ENCODE data around the gene AADAC.
"Not testable (repeated sequence)": the region's sequence is repeated elsewhere in the genome, so short reads cannot be mapped to it uniquely, and the experiment has no call there.

The AADAC gene

GRCh38 chr3:151866711-151867410, 52.9 kb downstream of the AADAC start:
- H3K27ac ChIP-seq (ENCODE audit: insufficient read depth, low read length, poor library complexity, severe bottlenecking), result no peak overlapping the region
- H3K4me3 ChIP-seq (ENCODE audit: insufficient read depth, low read depth, low read length, poor library complexity, severe bottlenecking), result no peak overlapping the region
- no peaks in the 10 kb centered on the region for H3K4me1 ChIP-seq (ENCODE audit: control insufficient read depth, insufficient read depth, low read length, poor library complexity, severe bottlenecking)
- DNase-seq, result no peak
- H3K36me3 ChIP-seq (ENCODE audit: control insufficient read depth, insufficient read depth, low read length), result no peaks in the 10 kb centered on the region
- no peaks in the 10 kb centered on the region for H3K27me3 ChIP-seq (replicated peaks; ENCODE audit: control insufficient read depth, insufficient read depth, low read length, poor library complexity, severe bottlenecking)
- H3K9me3 ChIP-seq (ENCODE audit: control insufficient read depth, low read length), result no peaks in the 10 kb centered on the region

GRCh38 chr3:151867666-151868065, 53.8 kb downstream of the AADAC start:
- no peaks in the 10 kb centered on the region for H3K36me3 ChIP-seq (ENCODE audit: control insufficient read depth, insufficient read depth, low read length)

DNA sequence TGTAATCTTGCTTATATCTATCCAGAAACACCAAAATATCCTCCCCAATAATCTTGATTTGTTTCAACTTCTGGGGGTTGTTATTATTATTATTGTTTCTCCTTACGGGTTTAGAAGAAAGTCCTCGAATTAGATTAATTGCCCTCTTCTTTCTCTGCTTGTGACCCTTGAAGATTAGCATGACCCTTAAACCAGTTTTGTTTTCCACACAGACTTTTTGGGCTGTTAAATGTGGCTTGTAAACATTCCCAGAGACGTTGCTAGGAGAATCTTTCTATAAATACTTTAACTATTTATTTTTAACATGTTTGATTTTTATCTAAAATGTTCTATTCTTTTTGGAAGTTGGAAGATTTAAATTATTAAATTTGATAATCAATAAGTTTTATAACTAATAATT, 55.3 kb downstream of the AADAC start:
- H3K4me3 ChIP-seq (ENCODE audit: insufficient read depth, low read depth, low read length, poor library complexity, severe bottlenecking), result no peak overlapping the region
- no peak for DNase-seq
- H3K36me3 ChIP-seq (ENCODE audit: control insufficient read depth, insufficient read depth, low read length), result no peaks in the 10 kb centered on the region
- no peaks in the 10 kb centered on the region for H3K27me3 ChIP-seq (replicated peaks; ENCODE audit: control insufficient read depth, insufficient read depth, low read length, poor library complexity, severe bottlenecking)
- no peak overlapping the region for H3K27ac ChIP-seq (ENCODE audit: insufficient read depth, low read length, poor library complexity, severe bottlenecking)
- H3K4me1 ChIP-seq (ENCODE audit: control insufficient read depth, insufficient read depth, low read length, poor library complexity, severe bottlenecking), result no peaks in the 10 kb centered on the region
- no peaks in the 10 kb centered on the region for H3K9me3 ChIP-seq (ENCODE audit: control insufficient read depth, low read length)

More at GRCh38 chr3:151867666-151868065, 53.8 kb downstream of the AADAC start:
- Histone ChIP-seq H3K27me3 (replicated peaks; ENCODE audit: control insufficient read depth, insufficient read depth, low read length, poor library complexity, severe bottlenecking) (no peaks in the 10 kb centered on the region), H3K4me1 (ENCODE audit: control insufficient read depth, insufficient read depth, low read length, poor library complexity, severe bottlenecking) (no peaks in the 10 kb centered on the region), H3K4me3 (ENCODE audit: insufficient read depth, low read depth, low read length, poor library complexity, severe bottlenecking) (no peak overlapping the region), H3K9me3 (ENCODE audit: control insufficient read depth, low read length) (no peaks in the 10 kb centered on the region), H3K27ac (ENCODE audit: insufficient read depth, low read length, poor library complexity, severe bottlenecking) (no peak overlapping the region)
- no peak for DNase-seq

- Histone ChIP-seq H3K9me3 (ENCODE audit: control insufficient read depth, low read length) (no peaks in the 10 kb centered on the region), H3K36me3 (ENCODE audit: control insufficient read depth, insufficient read depth, low read length) (no peaks in the 10 kb centered on the region), H3K27ac (ENCODE audit: insufficient read depth, low read length, poor library complexity, severe bottlenecking) (no peak overlapping the region), H3K4me1 (ENCODE audit: control insufficient read depth, insufficient read depth, low read length, poor library complexity, severe bottlenecking) (no peaks in the 10 kb centered on the region), H3K4me3 (ENCODE audit: insufficient read depth, low read depth, low read length, poor library complexity, severe bottlenecking) (no peak overlapping the region), H3K27me3 (replicated peaks; ENCODE audit: control insufficient read depth, insufficient read depth, low read length, poor library complexity, severe bottlenecking) (no peaks in the 10 kb centered on the region)
- no peak for DNase-seq
Measured at GRCh38 chr3:151871639-151872468, 57.9 kb downstream of the AADAC start.

- no peak within 1 kb of the TSS for H3K4me3 ChIP-seq (ENCODE audit: insufficient read depth, low read depth, low read length, poor library complexity, severe bottlenecking)
- no peaks in the 10 kb centered on the region for H3K4me1 ChIP-seq (ENCODE audit: control insufficient read depth, insufficient read depth, low read length, poor library complexity, severe bottlenecking)
- H3K9me3 ChIP-seq (ENCODE audit: control insufficient read depth, low read length), result no peaks in the 10 kb centered on the region
- H3K27me3 ChIP-seq (replicated peaks; ENCODE audit: control insufficient read depth, insufficient read depth, low read length, poor library complexity, severe bottlenecking), result no peaks in the 10 kb centered on the region
- DNase-seq, result no peak
- no peaks in the 10 kb centered on the region for H3K36me3 ChIP-seq (ENCODE audit: control insufficient read depth, insufficient read depth, low read length)
- no peak within 1 kb of the TSS for H3K27ac ChIP-seq (ENCODE audit: insufficient read depth, low read length, poor library complexity, severe bottlenecking)
Measured at GRCh38 chr3:151873398-151873797, 59.5 kb downstream of the AADAC start, which contains the start of gene SUCNR1. Gene SUCNR1 (plus strand): TSS chr3:151873643. CDS start chr3:151879893, 6,250 bp downstream.

GRCh38 chr3:151874079-151874478, 60.2 kb downstream of the AADAC start:
- not testable (repeated sequence) for H3K4me1 ChIP-seq (ENCODE audit: control insufficient read depth, insufficient read depth, low read length, poor library complexity, severe bottlenecking); H3K27me3 ChIP-seq (replicated peaks; ENCODE audit: control insufficient read depth, insufficient read depth, low read length, poor library complexity, severe bottlenecking); H3K9me3 ChIP-seq (ENCODE audit: control insufficient read depth, low read length); H3K27ac ChIP-seq (ENCODE audit: insufficient read depth, low read length, poor library complexity, severe bottlenecking); DNase-seq; H3K4me3 ChIP-seq (ENCODE audit: insufficient read depth, low read depth, low read length, poor library complexity, severe bottlenecking); H3K36me3 ChIP-seq (ENCODE audit: control insufficient read depth, insufficient read depth, low read length)

GRCh38 chr3:151875759-151876158, 61.8 kb downstream of the AADAC start:
- Histone ChIP-seq H3K4me1 (ENCODE audit: control insufficient read depth, insufficient read depth, low read length, poor library complexity, severe bottlenecking) (no peaks in the 10 kb centered on the region), H3K4me3 (ENCODE audit: insufficient read depth, low read depth, low read length, poor library complexity, severe bottlenecking) (no peak overlapping the region), H3K27me3 (replicated peaks; ENCODE audit: control insufficient read depth, insufficient read depth, low read length, poor library complexity, severe bottlenecking) (no peaks in the 10 kb centered on the region), H3K36me3 (ENCODE audit: control insufficient read depth, insufficient read depth, low read length) (no peaks in the 10 kb centered on the region), H3K9me3 (ENCODE audit: control insufficient read depth, low read length) (no peaks in the 10 kb centered on the region), H3K27ac (ENCODE audit: insufficient read depth, low read length, poor library complexity, severe bottlenecking) (no peak overlapping the region)
- no peak for DNase-seq

DNA sequence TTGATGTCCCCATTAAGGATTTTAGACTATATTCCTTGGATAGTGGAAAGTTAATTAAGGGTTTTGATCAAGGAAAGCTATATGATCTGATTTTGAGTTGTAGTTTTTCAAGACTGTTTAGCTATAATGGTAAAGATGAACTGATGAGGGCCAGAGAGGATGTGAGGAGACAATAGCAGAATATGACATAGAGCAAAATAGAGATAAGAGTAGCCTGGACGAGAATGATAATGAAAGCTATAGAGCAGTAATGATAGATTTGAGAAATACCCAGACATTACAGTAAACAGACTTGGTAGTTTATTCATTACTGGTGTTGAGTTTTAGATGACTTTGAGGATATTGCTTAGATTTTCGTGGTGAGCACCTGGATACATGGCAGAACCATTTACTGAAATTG, 63.4 kb downstream of the AADAC start:
- Histone ChIP-seq H3K27me3 (replicated peaks; ENCODE audit: control insufficient read depth, insufficient read depth, low read length, poor library complexity, severe bottlenecking) (no peaks in the 10 kb centered on the region), H3K27ac (ENCODE audit: insufficient read depth, low read length, poor library complexity, severe bottlenecking) (no peak overlapping the region), H3K36me3 (ENCODE audit: control insufficient read depth, insufficient read depth, low read length) (no peaks in the 10 kb centered on the region), H3K4me3 (ENCODE audit: insufficient read depth, low read depth, low read length, poor library complexity, severe bottlenecking) (no peak overlapping the region), H3K4me1 (ENCODE audit: control insufficient read depth, insufficient read depth, low read length, poor library complexity, severe bottlenecking) (no peaks in the 10 kb centered on the region), H3K9me3 (ENCODE audit: control insufficient read depth, low read length) (no peaks in the 10 kb centered on the region)
- DNase-seq, result no peak
